Right lobe of liver (tissue), 6 donors: Measurements from ENCODE around the gene ZNF165. TPM values are rescaled to one million over a fixed set of nuclear protein-coding genes. Genes with fewer than 3 reads are reported as not detected.
"Not testable (repeated sequence)": the region's sequence is repeated elsewhere in the genome, so short reads cannot be mapped to it uniquely, and the experiment has no call there.

Experiments
- ATAC-seq, 4 donors: fragments of 200-7000 bp; cut with Tn5 transposase; one replicate each; pipeline ENCODE4 v1.9.1; 2020; ENCODE audit warnings: mild to moderate bottlenecking in 4 of 4, moderate library complexity in 4 of 4
- DNase-seq, 3 donors: peaks; one replicate each; pipeline ENCODE4 v3.0.0-alpha.2; 2020
- H3K27ac ChIP-seq, 3 donors: fragments of 200-600 bp; one replicate each; pipeline ENCODE4 v1.8.0; 2022
- H3K27me3 ChIP-seq, 2 donors: fragments of 200-600 bp; one replicate each; pipeline ENCODE4 v1.8.0; 2022
- H3K36me3 ChIP-seq, 4 donors: fragments of 200-600 bp; sonication (generic) in 1 of 4; one replicate each; pipeline versions ENCODE4 v1.5.1 to v1.8.0; 2017 to 2022; ENCODE audit warnings: control low read depth in 1 of 4
- H3K4me1 ChIP-seq, 4 donors: fragments of 200-600 bp; sonication (generic) in 1 of 4; one replicate each; pipeline versions ENCODE4 v1.5.1 to v1.8.0; 2017 to 2022; ENCODE audit warnings: control low read depth in 1 of 4
- H3K4me3 ChIP-seq, 3 donors: fragments of 200-600 bp; one replicate each; pipeline ENCODE4 v1.8.0; 2022
- H3K9me3 ChIP-seq, 4 donors: fragments of 200-600 bp; sonication (generic) in 1 of 4; one replicate each; pipeline versions ENCODE4 v1.5.1 to v1.8.0; 2017 to 2022; ENCODE audit warnings: control low read depth in 1 of 4
- CTCF ChIP-seq, 4 donors: fragments of 200-600 bp in 3 of 4; fragments of 450-650 bp in 1 of 4; IDR thresholded peaks; one replicate each; pipeline versions ENCODE4 v1.5.1 to v1.8.0; 2016 to 2022; ENCODE audit warnings: antibody characterized with exemption in 4 of 4, mild to moderate bottlenecking in 2 of 4
- POLR2A ChIP-seq: fragments of 450-650 bp; IDR thresholded peaks from one replicate; pipeline ENCODE4 v1.6.1; 2017; ENCODE audit warnings: antibody characterized with exemption, mild to moderate bottlenecking
- WGBS: methylation state at CpG from one replicate; pipeline ENCODE4 v1.1.6; 2018; ENCODE audit warnings: low coverage, low lambda C conversion rate; ENCODE audit not compliant: insufficient coverage; ENCODE audit errors: missing lambda C conversion rate; 5-methylcytosine and 5-hydroxymethylcytosine counted together
- intact Hi-C, 2 donors: fragments of 100-400 bp; cut with DNase I; formaldehyde crosslinking; loops; one replicate each; pipeline versions ENCODE4 v1.11.2 to v1.14.1; 2022
- total RNA-seq, 6 experiments: library from RNA; depleted of rRNA in 2 of 6; stranded (reverse); fragments of >200 nt in 2 of 6; fragmentation: NEBNext Ultra II Directional in 3 of 6; extraction: Animal tissue kit (Norgen Biotek cat#: 25700) in 3 of 6; gene quantifications; one replicate each; pipeline versions ENCODE4 v1.1.0 to v1.2.4, GENCODE V29; 2016 to 2023
- donor health status: DM: no; HTN: yes; CAD: no.
- donor health status: DM: no; HTN: no; CAD: no.
- donor health status: DM: no; HTN: no; CAD: no.
- donor health status: DM: no; HTN: yes; CAD: no.
- donor health status: DM: no; HTN: yes; CAD: no.

ZNF165 gene
- total RNA-seq, 6 experiments from 2014 or later = 0.24 to 3.0 (median 0.95) TPM

- no peak overlapping the region for H3K27ac ChIP-seq
- H3K9me3 ChIP-seq = no peaks in the 10 kb centered on the region
- no peak for TF ChIP-seq POLR2A
- no peak overlapping the region for H3K4me3 ChIP-seq
- peaks cover 0 to 8% (median 0%) of the 10 kb centered on the region in 4 donors for H3K4me1 ChIP-seq
- ATAC-seq (no peak), DNase-seq (no peak)
- peaks cover 0 to 3% (median 0%) of the 10 kb centered on the region in 4 donors for H3K36me3 ChIP-seq
- H3K27me3 ChIP-seq = no peaks in the 10 kb centered on the region
- intact Hi-C loops = no loop called here
Observed at GRCh38 chr6:28082939-28083338, 2.6 kb downstream of the ZNF165 start.

- Histone ChIP-seq H3K4me1 (no peaks in the 10 kb centered on the region), H3K9me3 (peaks cover 0 to 4% (median 0%) of the 10 kb centered on the region in 4 donors), H3K27ac (no peak overlapping the region), H3K36me3 (peaks cover 0 to 11% (median 0%) of the 10 kb centered on the region in 4 donors), H3K27me3 (no peaks in the 10 kb centered on the region), H3K4me3 (no peak overlapping the region)
- TF ChIP-seq CTCF (IDR thresholded peaks at IDR 0.05) (no peak), POLR2A (no peak)
- DNase-seq (no peak), ATAC-seq (no peak)
- WGBS = 89% methylated on average over 3 of the region's 5 CpGs
- intact Hi-C loops = no loop called here
Observed at GRCh38 chr6:28089054-28089453, 8.7 kb downstream of the ZNF165 start.

GRCh38 chr6:28090917-28091586 lies 10.7 kb downstream of the ZNF165 start:
- peak in 1 of 3 donors; percentile 25 for DNase-seq

GRCh38 chr6:28102222-28102621 lies 21.9 kb downstream of the ZNF165 start:
- not testable (repeated sequence) for DNase-seq
- 72% methylated on average over 7 of the region's 7 CpGs for WGBS

More at GRCh38 chr6:28090917-28091586, 10.7 kb downstream of the ZNF165 start:
- peak; percentile 29 to 66 (median 42) for ATAC-seq
- Histone ChIP-seq H3K27ac (no peak overlapping the region), H3K36me3 (peaks cover 0 to 11% (median 0%) of the 10 kb centered on the region in 4 donors), H3K4me1 (no peaks in the 10 kb centered on the region), H3K27me3 (no peaks in the 10 kb centered on the region), H3K9me3 (peaks cover 0 to 4% (median 0%) of the 10 kb centered on the region in 4 donors), H3K4me3 (peak overlapping the region in 1 of 3 donors; percentile 5)
- TF ChIP-seq POLR2A (no peak), CTCF (IDR thresholded peaks at IDR 0.05) (no peak)
- intact Hi-C loops = no loop called here
- WGBS = 32% methylated on average over 15 of the region's 33 CpGs

GRCh38 chr6:28102699-28103098 lies 22.3 kb downstream of the ZNF165 start:
- intact Hi-C loops, H3K4me3 ChIP-seq: not testable (repeated sequence)

More at GRCh38 chr6:28102222-28102621, 21.9 kb downstream of the ZNF165 start:
- H3K27me3 ChIP-seq, H3K4me1 ChIP-seq, H3K4me3 ChIP-seq, H3K36me3 ChIP-seq, H3K9me3 ChIP-seq, ATAC-seq, H3K27ac ChIP-seq, intact Hi-C loops: not testable (repeated sequence)

GRCh38 chr6:28104392-28105244 lies 24.2 kb downstream of the ZNF165 start:
- peak overlapping the region; percentile 65 to 72 (median 72) for H3K4me3 ChIP-seq
- no peaks in the 10 kb centered on the region for H3K36me3 ChIP-seq
- no peaks in the 10 kb centered on the region for H3K27me3 ChIP-seq
- H3K27ac ChIP-seq = peak overlapping the region; percentile 49 to 74 (median 66)
- TF ChIP-seq CTCF (IDR thresholded peaks at IDR 0.05) (peak; percentile 51 to 65 (median 62)), POLR2A (peak; percentile 83)
- H3K9me3 ChIP-seq = no peaks in the 10 kb centered on the region
- peak; percentile 81 to 88 (median 87) for DNase-seq
- 3% methylated on average over 27 of the region's 54 CpGs for WGBS
- no peaks in the 10 kb centered on the region for H3K4me1 ChIP-seq
- intact Hi-C loops = no loop called here
- ATAC-seq = peak; percentile 100

More at GRCh38 chr6:28102699-28103098, 22.3 kb downstream of the ZNF165 start:
- ATAC-seq, DNase-seq, H3K36me3 ChIP-seq, H3K27ac ChIP-seq, H3K27me3 ChIP-seq, H3K4me1 ChIP-seq, H3K9me3 ChIP-seq: not testable (repeated sequence)
